Measurements from ENCODE around the gene ATG101. TPM values are rescaled to one million over a fixed set of nuclear protein-coding genes. Genes with fewer than 3 reads are reported as not detected.

Gene ATG101
- polyA plus RNA-seq, 1 of the 3 experiments (the other 2 are of a cell fraction): 160 TPM

DNA sequence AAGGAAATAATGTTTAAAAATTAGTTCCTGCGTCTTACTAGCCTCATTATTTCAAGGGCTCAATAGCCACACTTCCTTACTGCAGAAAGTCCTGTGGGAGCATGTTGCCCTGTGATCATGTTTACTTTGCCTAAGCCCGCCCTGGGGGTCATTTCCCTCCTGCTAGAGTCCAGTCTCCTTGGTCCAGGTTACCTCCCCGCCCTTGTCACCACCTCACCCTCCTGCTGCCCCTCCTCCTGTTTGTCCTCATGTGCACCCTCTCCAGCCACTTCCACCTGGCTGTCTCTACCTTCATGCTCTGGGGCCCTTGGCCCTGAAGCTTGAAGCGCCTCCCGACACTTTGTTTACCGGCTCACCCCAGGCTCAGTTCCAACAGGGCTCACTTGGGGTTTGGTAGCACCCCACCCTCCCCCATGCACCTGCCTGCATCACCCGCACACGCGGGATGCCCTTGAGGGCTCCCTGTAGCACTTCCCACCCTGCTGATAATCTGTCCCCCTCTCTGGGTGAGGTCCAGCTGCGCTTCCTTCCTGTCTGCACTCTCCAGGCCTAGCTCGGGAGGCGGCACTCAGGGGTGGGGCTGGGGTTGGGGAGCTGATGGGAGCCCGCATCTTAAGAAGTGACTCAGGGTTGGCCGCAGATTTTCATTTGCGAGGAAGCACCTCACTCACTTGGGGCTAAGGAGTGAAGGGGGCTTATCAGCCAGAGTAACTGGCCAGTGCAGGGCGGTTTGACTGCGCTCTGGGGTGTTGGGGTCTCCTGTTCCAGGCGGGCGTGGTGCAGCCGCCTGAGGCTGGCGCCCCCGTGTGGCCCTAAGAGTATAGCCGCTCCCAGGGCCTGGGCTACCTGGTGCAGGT, 49.8 kb downstream of the ATG101 start:
- Histone ChIP-seq H3K27me3 (ENCODE audit: insufficient read depth) (peaks cover 12% of the 10 kb centered on the region; the same call in 1 of the 2 replicates), H3K4me2 (no peak overlapping the region), H2AFZ (ENCODE audit: low read depth) (no peak overlapping the region), H3F3A (replicated peaks; ENCODE audit: insufficient read depth) (peaks cover 4% of the 10 kb centered on the region), H3K9me3 (no peaks in the 10 kb centered on the region), H4K20me1 (ENCODE audit: insufficient read depth) (no peaks in the 10 kb centered on the region), H3K79me2 (ENCODE audit: insufficient read depth) (no peaks in the 10 kb centered on the region), H3K27ac (ENCODE audit: low read depth in 2 of 2, low read length in 1 of 2) (no peak overlapping the region), H3K4me1 (ENCODE audit: control insufficient read depth in 1 of 2, insufficient read depth in 2 of 2, low read depth in 1 of 2, low read length in 1 of 2) (peaks cover 0 to 7% of the 10 kb centered on the region in 2 experiments; a peak in 1 of 4 replicates), H3K9me2 (no peaks in the 10 kb centered on the region), H3K4me3 (ENCODE audit: low read depth in 2 of 2, low read length in 1 of 2) (no peak overlapping the region), H3K9ac (no peak overlapping the region), H3K36me3 (replicated peaks in 1 of 2; ENCODE audit: control insufficient read depth in 1 of 2, insufficient read depth in 2 of 2, low read length in 1 of 2) (no peaks in the 10 kb centered on the region)
- TF ChIP-seq CTCF (IDR thresholded peaks at IDR 0.05): peak; percentile 35; the same call in 1 of the 2 replicates
- TF ChIP-seq, protein P1, sequence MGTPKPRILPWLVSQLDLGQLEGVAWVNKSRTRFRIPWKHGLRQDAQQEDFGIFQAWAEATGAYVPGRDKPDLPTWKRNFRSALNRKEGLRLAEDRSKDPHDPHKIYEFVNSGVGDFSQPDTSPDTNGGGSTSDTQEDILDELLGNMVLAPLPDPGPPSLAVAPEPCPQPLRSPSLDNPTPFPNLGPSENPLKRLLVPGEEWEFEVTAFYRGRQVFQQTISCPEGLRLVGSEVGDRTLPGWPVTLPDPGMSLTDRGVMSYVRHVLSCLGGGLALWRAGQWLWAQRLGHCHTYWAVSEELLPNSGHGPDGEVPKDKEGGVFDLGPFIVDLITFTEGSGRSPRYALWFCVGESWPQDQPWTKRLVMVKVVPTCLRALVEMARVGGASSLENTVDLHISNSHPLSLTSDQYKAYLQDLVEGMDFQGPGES (IDR thresholded peaks at IDR 0.05; ENCODE audit: low read depth, low read length): no peak
- ChIA-PET CTCF (interaction anchor here (0.7 to 13.5 kb wide), 4 partner anchors 11 to 96 kb away, joined by 4 to 247 read pairs (median 4); no protein-coding TSS in a partner anchor), POLR2A (no interaction called here)
- DNase-seq: peak; percentile 59
- 74% methylated on average over 23 of the region's 23 CpGs for WGBS (ENCODE audit: low lambda C conversion rate)

- Histone ChIP-seq H3K27ac (ENCODE audit: low read depth in 2 of 2, low read length in 1 of 2) (no peak overlapping the region), H3K79me2 (ENCODE audit: insufficient read depth) (no peaks in the 10 kb centered on the region), H3F3A (replicated peaks; ENCODE audit: insufficient read depth) (peaks cover 4% of the 10 kb centered on the region), H3K4me3 (ENCODE audit: low read depth in 2 of 2, low read length in 1 of 2) (no peak overlapping the region), H3K9me2 (no peaks in the 10 kb centered on the region), H3K36me3 (replicated peaks in 1 of 2; ENCODE audit: control insufficient read depth in 1 of 2, insufficient read depth in 2 of 2, low read length in 1 of 2) (no peaks in the 10 kb centered on the region), H4K20me1 (ENCODE audit: insufficient read depth) (no peaks in the 10 kb centered on the region), H3K9me3 (no peaks in the 10 kb centered on the region), H3K4me1 (ENCODE audit: control insufficient read depth in 1 of 2, insufficient read depth in 2 of 2, low read depth in 1 of 2, low read length in 1 of 2) (peaks cover 0 to 19% of the 10 kb centered on the region in 2 experiments; a peak in 1 of 4 replicates), H3K27me3 (ENCODE audit: insufficient read depth) (peaks cover 7% of the 10 kb centered on the region; the same call in 1 of the 2 replicates), H3K4me2 (no peak overlapping the region), H2AFZ (ENCODE audit: low read depth) (no peak overlapping the region), H3K9ac (no peak overlapping the region)
- DNase-seq: peak; percentile 24
- ChIA-PET CTCF (interaction anchor here (0.6 to 13.5 kb wide), 31 partner anchors 12 to 249 kb away, joined by 3 to 247 read pairs (median 4); partner anchors contain the start of gene ATG101), POLR2A (no interaction called here)
- TF ChIP-seq TAF1 (IDR thresholded peaks at IDR 0.05; ENCODE audit: borderline replicate concordance, low read depth, low read length): no peak
- WGBS (ENCODE audit: low lambda C conversion rate): 73% methylated on average over 16 of the region's 19 CpGs
These were observed 51.4 kb downstream of the ATG101 start for GRCh38 chr12:52120951-52121823.

Measured in SK-N-SH (cell line).